GM20000 (cell line): Measurements from ENCODE around the gene GALNTL6.

Source experiments
- DNase-seq: peaks from one replicate; pipeline ENCODE4 v3.0.0; 2012; ENCODE audit warnings: low spot score
- TF ChIP-seq, protein P1 (sequence below): IDR thresholded peaks from 2 replicates; pipeline ENCODE4 v1.5.1; 2012; ENCODE audit warnings: mild to moderate bottlenecking, control low read depth; ENCODE audit errors: extremely low read depth, missing control alignments

Gene GALNTL6

GRCh38 chr4:172938072-172938829 lies 1125.0 kb downstream of the GALNTL6 start:
- no peak for DNase-seq
- TF ChIP-seq, protein P1, sequence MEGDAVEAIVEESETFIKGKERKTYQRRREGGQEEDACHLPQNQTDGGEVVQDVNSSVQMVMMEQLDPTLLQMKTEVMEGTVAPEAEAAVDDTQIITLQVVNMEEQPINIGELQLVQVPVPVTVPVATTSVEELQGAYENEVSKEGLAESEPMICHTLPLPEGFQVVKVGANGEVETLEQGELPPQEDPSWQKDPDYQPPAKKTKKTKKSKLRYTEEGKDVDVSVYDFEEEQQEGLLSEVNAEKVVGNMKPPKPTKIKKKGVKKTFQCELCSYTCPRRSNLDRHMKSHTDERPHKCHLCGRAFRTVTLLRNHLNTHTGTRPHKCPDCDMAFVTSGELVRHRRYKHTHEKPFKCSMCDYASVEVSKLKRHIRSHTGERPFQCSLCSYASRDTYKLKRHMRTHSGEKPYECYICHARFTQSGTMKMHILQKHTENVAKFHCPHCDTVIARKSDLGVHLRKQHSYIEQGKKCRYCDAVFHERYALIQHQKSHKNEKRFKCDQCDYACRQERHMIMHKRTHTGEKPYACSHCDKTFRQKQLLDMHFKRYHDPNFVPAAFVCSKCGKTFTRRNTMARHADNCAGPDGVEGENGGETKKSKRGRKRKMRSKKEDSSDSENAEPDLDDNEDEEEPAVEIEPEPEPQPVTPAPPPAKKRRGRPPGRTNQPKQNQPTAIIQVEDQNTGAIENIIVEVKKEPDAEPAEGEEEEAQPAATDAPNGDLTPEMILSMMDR: no peak

- TF ChIP-seq, protein P1: no peak
- no peak for DNase-seq
These were observed 1125.7 kb downstream of the GALNTL6 start for GRCh38 chr4:172938870-172939269.

DNA sequence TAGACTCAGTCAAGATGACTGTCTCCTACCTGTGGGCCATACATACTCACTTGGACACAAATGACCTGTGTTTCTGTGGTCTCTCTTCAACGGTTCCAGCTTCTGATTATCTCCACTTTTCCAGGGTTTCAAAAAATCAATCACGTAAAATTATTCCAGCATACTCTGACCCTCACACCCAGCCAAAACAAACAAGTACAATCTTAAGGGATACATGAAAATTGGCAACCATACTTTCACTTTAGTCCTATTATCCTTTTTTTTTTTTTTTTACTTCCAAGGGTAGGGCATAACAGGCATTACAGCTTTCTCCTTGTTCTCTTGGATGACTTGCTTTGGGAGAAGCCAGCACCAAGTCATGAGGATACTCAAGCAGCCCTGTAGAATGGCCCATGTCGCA lies 1129.6 kb downstream of the GALNTL6 start:
- DNase-seq: no peak
- TF ChIP-seq, protein P1: no peak

DNA sequence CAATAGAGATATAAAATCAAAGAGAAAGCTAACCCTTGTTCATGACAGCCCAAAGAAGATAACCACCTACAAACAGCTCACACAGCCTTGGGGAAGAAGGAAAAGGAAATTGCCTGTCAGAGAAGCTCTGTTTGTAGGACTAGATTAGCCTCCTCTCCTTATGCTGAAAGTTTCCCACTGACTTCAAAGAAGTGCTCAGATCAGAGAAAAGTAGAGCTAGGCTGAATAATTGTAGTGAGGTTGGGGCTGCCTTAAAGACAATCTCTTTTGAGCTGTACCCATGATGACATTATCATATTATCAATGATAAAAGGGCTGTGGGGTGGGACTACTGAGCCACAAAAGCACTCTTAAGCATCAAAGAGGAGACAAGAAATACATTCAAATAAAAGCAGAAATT lies 1132.4 kb downstream of the GALNTL6 start:
- TF ChIP-seq, protein P1: no peak
- DNase-seq: no peak

GRCh38 chr4:172946503-172946902 lies 1133.3 kb downstream of the GALNTL6 start:
- TF ChIP-seq, protein P1: no peak
- no peak for DNase-seq

DNA sequence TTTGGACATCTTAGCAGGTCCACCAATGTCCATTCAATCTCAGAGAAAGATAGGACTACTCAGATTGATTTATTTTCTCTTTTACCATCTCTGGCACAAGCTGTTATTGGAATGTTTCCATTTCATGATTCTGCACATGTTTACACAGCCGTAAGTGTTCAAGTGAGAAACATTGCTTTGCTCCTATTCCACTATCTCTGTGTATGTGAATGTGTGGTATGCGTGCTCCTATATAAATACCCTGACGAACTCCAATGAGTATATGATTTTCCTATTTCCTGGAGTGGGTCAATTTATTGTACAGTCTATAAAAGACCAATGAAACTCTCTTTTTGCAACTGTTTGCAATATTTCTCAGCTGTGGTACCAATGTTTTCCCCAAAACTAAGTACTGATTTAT lies 1134.4 kb downstream of the GALNTL6 start:
- TF ChIP-seq, protein P1: no peak

GRCh38 chr4:172950990-172951389 lies 1137.8 kb downstream of the GALNTL6 start:
- TF ChIP-seq, protein P1: no peak
- DNase-seq: no peak

More for the DNA sequence above, 1134.4 kb downstream of the GALNTL6 start:
- DNase-seq: no peak
